HG03159 (cell line): ENCODE data around the gene ADTRP.

Source experiments
- ATAC-seq: cut with Tn5 transposase; IDR thresholded peaks from one replicate; pipeline ENCODE4 v1.9.1; 2021; ENCODE audit warnings: mild to moderate bottlenecking, moderate library complexity; ENCODE audit not compliant: unreplicated experiment

Gene ADTRP

GRCh38 chr6:11775791-11776409, 2.7 kb downstream of the ADTRP start:
- no peak for ATAC-seq

GRCh38 chr6:11774426-11774825, 4.2 kb downstream of the ADTRP start:
- no peak for ATAC-seq

- no peak for ATAC-seq
These were observed 5.0 kb downstream of the ADTRP start for GRCh38 chr6:11773581-11773980.

DNA sequence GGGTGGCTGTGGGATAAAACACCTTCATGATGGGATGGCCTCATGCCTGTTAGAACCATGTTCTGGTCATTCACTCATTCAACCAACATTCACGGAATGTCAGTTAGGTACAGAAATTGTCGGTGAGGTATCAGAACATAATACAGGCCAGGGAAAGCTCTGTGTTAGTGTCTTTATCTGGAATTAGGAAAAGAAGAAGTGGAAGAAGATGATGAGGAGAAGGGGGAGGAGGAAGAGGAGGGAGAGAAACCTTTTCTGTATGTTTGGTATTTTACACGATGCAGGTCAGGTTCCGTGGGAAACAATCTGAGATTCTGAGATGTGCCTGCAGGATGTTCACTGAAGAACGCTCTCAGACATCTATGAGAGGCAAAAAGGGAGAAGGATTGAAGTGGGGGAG, 5.6 kb downstream of the ADTRP start:
- ATAC-seq, result no peak

DNA sequence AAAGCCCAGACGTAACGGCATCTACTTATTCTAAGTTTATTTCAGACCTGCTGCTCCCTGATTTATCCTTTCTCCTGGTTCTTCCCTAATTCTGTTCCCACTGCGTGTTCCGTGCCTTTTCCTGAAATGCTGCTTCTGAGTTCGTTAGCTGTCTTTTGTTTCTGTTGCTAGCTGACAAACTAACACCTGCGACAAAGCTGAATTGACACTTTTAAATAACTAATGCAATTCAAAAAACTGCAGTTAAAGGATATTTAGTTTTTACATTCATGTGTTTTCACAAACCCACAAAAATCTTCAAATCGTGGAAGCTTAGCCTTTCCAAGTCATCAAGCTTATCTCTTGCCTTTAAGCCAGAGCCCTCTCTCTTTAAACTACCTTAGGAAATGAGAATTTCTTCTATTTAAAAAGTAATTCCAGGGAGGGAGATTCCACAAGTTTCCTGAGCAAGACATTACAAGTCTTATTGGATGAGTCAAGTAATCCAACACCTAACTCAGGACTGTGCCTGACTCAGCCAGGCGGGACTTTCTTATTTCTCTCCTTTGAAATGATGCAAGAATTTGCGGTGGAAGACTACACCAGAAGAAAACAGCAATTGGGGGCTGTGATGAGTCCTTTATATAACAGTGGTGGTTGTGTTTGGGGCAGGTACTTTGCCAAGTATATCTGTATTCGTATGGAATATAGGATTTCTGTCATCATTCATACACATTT, 6.3 kb downstream of the ADTRP start:
- ATAC-seq, result no peak

- no peak for ATAC-seq
These were observed 7.0 kb downstream of the ADTRP start for GRCh38 chr6:11771473-11772048.

- no peak for ATAC-seq
These were observed 7.8 kb downstream of the ADTRP start for GRCh38 chr6:11770546-11771466.

GRCh38 chr6:11769811-11770545, 8.6 kb downstream of the ADTRP start:
- ATAC-seq, result no peak

- ATAC-seq, result no peak
These were observed 9.4 kb downstream of the ADTRP start for GRCh38 chr6:11769244-11769643.

DNA sequence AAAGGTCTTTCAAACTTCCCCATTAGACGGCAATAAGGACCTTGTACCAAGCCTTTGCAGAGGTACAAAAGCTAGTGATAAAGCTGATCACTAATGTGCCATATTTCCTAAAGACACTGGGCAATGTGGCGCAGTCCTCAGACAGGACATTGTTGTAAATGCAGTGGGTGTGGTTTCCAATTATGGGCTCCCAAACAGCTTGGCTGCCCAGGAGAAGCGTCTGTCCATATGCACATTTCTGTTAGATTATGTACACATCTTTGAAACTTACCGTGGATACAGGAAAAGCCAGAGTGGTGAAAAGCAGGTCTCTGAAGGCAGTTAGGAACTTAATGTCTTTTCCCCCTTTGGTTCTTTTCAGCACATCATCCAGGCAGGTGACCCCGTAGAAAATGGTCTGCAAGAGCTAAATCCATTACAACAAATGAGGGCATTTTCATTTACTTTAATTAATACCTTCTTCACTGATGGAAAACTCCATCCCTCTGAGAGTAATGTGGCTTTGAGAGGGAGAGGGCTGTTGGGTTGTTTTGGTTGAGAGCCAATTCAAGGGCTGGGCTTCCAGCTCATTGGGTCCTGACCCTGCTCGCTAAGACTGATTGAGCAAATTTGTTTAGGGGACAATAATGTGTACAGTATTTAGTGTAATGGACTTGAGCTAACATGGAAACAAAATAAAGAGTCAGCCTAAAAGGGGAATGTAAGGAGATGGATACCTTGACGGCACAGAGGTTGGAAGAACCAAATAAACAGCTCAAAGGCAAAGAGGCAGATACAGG, 10.4 kb downstream of the ADTRP start:
- ATAC-seq, result no peak

GRCh38 chr6:11767458-11767857, 11.1 kb downstream of the ADTRP start:
- no peak for ATAC-seq

GRCh38 chr6:11766589-11767450, 11.8 kb downstream of the ADTRP start:
- ATAC-seq, result no peak

DNA sequence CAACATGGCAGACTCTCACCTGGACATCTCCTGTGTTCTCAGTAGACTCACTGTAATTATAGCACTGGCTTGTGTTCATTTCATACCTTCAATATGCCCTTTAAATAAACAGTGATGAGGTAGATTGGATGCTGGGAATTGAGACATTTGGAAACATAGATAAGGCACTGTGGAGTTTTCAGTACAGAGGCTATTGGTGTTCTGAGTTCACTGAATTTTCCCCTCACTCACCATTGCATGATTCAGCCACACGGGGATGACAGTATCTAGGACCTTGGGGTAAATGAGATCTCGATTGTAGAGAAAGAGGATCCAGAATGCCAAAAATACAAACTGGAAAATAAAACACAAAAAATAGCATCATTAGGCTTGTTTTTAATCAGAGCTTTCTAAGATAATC, 12.6 kb downstream of the ADTRP start:
- ATAC-seq, result no peak

- ATAC-seq, result no peak
These were observed 14.4 kb downstream of the ADTRP start for GRCh38 chr6:11764250-11764604.

DNA sequence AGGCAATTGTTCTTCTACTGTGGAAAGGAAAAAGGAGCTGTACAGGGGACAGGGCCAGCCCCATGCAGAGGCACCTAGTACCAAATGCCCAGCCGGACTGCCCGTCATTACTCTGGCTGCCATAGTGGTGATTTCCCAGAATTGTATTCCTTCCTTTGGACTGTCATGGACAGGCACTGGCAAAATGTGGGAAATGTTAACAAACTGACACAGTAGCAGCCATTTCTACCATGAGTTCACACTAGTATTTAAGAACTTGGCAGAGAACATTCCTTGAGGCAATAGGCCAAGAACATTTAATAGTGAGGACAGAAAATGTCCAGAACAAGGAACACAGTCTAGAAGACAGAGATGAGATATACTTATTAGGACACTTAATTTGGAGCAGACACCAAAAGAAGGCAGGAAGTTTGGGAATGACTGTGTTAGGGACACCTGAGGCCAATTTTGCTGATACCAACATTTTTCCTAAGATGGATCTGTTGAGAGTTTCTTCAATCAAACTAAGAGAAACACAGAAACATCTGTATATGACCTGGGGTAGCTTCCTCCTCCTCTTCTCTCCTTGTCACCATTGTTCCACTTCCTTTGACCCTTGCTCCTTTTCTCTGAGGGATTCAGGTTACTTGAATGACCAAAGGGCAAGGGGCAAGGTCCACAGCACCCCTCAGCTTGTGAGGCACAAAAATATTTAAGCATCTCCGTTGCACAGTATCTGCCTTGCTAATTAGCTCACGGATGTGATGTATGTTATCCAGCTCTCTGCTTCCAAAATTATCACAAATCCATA, 14.9 kb downstream of the ADTRP start:
- no peak for ATAC-seq

DNA sequence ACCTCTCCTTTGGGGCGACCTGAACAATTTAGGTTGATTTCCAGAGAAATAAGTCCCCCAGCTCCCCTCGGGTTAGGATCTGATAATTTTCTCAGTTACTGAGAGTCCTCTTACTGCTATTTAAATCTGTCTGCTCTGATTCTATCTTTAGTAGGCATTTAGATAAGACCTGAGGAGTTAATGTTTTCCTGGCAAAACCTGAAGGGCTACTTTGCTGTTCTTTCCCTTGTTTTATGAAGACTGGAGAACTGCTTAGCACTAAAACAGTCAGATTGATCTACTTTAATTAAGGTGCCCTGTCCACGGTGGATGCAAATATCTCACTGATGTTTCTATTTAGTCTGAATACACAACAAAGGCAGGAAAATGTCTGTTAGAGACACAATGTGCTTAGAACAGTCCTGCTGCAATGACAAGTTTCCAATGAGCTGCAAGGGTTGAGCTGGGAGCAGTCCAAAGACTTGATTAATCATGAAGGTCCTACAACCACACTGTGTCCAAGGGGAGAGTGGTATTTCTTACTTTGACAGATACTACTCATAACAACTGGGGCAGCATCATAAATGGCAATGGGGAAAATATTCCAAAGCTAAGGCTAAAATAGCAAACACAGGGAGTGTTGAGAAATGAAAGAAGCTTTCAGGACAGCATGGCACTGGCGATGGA, 15.7 kb downstream of the ADTRP start:
- no peak for ATAC-seq

- ATAC-seq, result no peak
These were observed 16.6 kb downstream of the ADTRP start for GRCh38 chr6:11761744-11762620.
